Osteoblast (primary cell): ENCODE results near the gene XIRP2. TPM values are rescaled to one million over a fixed set of nuclear protein-coding genes. Genes with fewer than 3 reads are reported as not detected.

Source experiments
- DNase-seq: peaks from one replicate; pipeline ENCODE4 v3.0.0; 2011; ENCODE audit warnings: low spot score, mixed read lengths; ENCODE audit not compliant: insufficient read length; ENCODE audit errors: missing footprints
- H2AFZ ChIP-seq: 2 replicates; pipeline ENCODE4 v1.6.0; 2011; ENCODE audit warnings: mild to moderate bottlenecking, low read length
- H3K27ac ChIP-seq: 2 replicates; pipeline ENCODE4 v1.5.1; 2011; ENCODE audit warnings: mild to moderate bottlenecking, low read depth, low read length, moderate library complexity
- H3K27me3 ChIP-seq: 2 replicates; pipeline ENCODE4 v1.6.0; 2012; ENCODE audit warnings: mild to moderate bottlenecking, control low read depth, inconsistent platforms, low read length, moderate library complexity; ENCODE audit not compliant: insufficient read depth
- H3K36me3 ChIP-seq: 2 replicates; pipeline ENCODE4 v1.5.1; 2011; ENCODE audit warnings: mild to moderate bottlenecking, low read length, control low read depth, moderate library complexity; ENCODE audit not compliant: insufficient read depth
- H3K4me1 ChIP-seq: 2 replicates; pipeline ENCODE4 v1.5.1; 2011; ENCODE audit warnings: mild to moderate bottlenecking, low read length, control low read depth, moderate library complexity; ENCODE audit not compliant: insufficient read depth
- H3K4me2 ChIP-seq: 2 replicates; pipeline ENCODE4 v1.6.0; 2011; ENCODE audit warnings: mild to moderate bottlenecking, low read length; ENCODE audit not compliant: insufficient read depth
- H3K4me3 ChIP-seq: fragments of 200-600 bp; sonication (generic); 3 replicates; pipeline ENCODE4 v1.5.1; 2012; ENCODE audit warnings: mild to moderate bottlenecking, low read length, inconsistent platforms; ENCODE audit not compliant: insufficient read depth
- H3K79me2 ChIP-seq: 2 replicates; pipeline ENCODE4 v1.6.0; 2012; ENCODE audit warnings: mild to moderate bottlenecking, low read length, control low read depth, inconsistent platforms; ENCODE audit not compliant: insufficient read depth
- H3K9me3 ChIP-seq: 2 replicates; pipeline ENCODE4 v1.5.1; 2011; ENCODE audit warnings: low read depth, low read length, control low read depth
- H4K20me1 ChIP-seq: 2 replicates; pipeline ENCODE4 v1.6.0; 2012; ENCODE audit warnings: mild to moderate bottlenecking, low read length, control low read depth; ENCODE audit not compliant: insufficient read depth
- CTCF ChIP-seq: IDR thresholded peaks from 2 replicates; pipeline ENCODE4 v1.5.1; 2011; ENCODE audit warnings: mild to moderate bottlenecking, low read depth, low read length, moderate library complexity; ENCODE audit errors: extremely low read depth
- total RNA-seq: library from RNA; depleted of rRNA; stranded (reverse); fragments of >200 nt; gene quantifications from 2 replicates; pipeline ENCODE4 v1.2.3, GENCODE V29; 2012

Gene XIRP2
- total RNA-seq, 1 donor: not detected

DNA sequence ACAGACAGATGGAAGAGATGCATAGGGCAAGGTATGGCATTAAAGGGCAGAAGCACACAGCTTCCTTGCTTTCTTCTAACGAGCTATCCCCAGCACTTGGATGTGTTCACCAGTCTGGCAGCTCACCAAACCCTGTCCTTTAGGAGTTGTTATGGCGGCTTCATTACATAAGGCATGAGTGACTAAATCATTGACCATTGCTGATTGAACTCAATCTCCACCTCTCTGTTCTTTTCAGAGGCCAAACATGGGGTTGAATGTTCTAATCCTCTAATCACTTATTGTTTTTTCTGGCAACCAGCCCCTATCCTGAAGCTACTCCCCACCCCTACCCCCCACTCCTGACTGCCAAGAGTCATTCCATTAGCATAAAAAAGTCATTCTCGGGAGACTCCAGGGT, 301.8 kb downstream of the XIRP2 start:
- H3K9me3 ChIP-seq: no peaks in the 10 kb centered on the region
- no peak overlapping the region for H3K27ac ChIP-seq
- no peak overlapping the region for H2AFZ ChIP-seq
- H3K36me3 ChIP-seq: no peaks in the 10 kb centered on the region
- peak; percentile 32 for DNase-seq
- no peak overlapping the region for H3K4me3 ChIP-seq
- peaks cover 50% of the 10 kb centered on the region for H3K4me1 ChIP-seq
- peak overlapping the region; percentile 22 for H3K4me2 ChIP-seq
- H3K27me3 ChIP-seq: no peaks in the 10 kb centered on the region
- no peaks in the 10 kb centered on the region for H3K79me2 ChIP-seq
- TF ChIP-seq CTCF: no peak
- H4K20me1 ChIP-seq: no peaks in the 10 kb centered on the region

DNA sequence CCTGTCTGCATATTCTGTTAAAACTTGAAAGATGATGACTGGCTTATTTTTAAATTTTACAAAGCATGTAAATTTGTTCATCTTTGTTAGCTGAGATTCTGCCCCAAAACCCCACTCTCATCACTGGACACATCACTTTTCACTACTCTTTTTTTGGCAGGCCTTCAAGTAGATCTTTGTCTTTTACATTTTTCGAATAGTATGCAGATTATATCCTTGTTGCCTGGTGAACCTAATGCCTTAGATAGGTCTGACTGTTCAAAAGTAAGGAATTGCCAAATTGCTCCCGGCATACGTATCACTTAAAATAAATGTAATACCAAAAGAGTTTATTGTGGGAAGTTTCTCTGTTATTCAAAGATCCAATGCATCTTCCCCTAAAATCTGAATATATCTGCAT, 303.3 kb downstream of the XIRP2 start:
- DNase-seq: peak; percentile 15

GRCh38 chr2:167192833-167193232, 304.6 kb downstream of the XIRP2 start:
- no peaks in the 10 kb centered on the region for H3K79me2 ChIP-seq
- no peaks in the 10 kb centered on the region for H4K20me1 ChIP-seq
- H3K4me1 ChIP-seq: peaks cover 59% of the 10 kb centered on the region
- H3K9me3 ChIP-seq: no peaks in the 10 kb centered on the region
- peak overlapping the region; percentile 60 for H3K27ac ChIP-seq
- peak overlapping the region; percentile 70 for H3K4me2 ChIP-seq
- no peaks in the 10 kb centered on the region for H3K27me3 ChIP-seq
- no peak for TF ChIP-seq CTCF
- peak overlapping the region; percentile 31 for H3K4me3 ChIP-seq
- H3K36me3 ChIP-seq: no peaks in the 10 kb centered on the region
- peak; percentile 29 for DNase-seq
- peak overlapping the region; percentile 43 for H2AFZ ChIP-seq

More for the DNA sequence above, 303.3 kb downstream of the XIRP2 start:
- peaks cover 54% of the 10 kb centered on the region for H3K4me1 ChIP-seq
- no peak overlapping the region for H3K4me3 ChIP-seq
- no peak overlapping the region for H3K27ac ChIP-seq
- no peaks in the 10 kb centered on the region for H4K20me1 ChIP-seq
- no peaks in the 10 kb centered on the region for H3K27me3 ChIP-seq
- no peak for TF ChIP-seq CTCF
- no peak overlapping the region for H3K4me2 ChIP-seq
- H3K36me3 ChIP-seq: no peaks in the 10 kb centered on the region
- no peaks in the 10 kb centered on the region for H3K9me3 ChIP-seq
- H2AFZ ChIP-seq: no peak overlapping the region
- no peaks in the 10 kb centered on the region for H3K79me2 ChIP-seq

DNA sequence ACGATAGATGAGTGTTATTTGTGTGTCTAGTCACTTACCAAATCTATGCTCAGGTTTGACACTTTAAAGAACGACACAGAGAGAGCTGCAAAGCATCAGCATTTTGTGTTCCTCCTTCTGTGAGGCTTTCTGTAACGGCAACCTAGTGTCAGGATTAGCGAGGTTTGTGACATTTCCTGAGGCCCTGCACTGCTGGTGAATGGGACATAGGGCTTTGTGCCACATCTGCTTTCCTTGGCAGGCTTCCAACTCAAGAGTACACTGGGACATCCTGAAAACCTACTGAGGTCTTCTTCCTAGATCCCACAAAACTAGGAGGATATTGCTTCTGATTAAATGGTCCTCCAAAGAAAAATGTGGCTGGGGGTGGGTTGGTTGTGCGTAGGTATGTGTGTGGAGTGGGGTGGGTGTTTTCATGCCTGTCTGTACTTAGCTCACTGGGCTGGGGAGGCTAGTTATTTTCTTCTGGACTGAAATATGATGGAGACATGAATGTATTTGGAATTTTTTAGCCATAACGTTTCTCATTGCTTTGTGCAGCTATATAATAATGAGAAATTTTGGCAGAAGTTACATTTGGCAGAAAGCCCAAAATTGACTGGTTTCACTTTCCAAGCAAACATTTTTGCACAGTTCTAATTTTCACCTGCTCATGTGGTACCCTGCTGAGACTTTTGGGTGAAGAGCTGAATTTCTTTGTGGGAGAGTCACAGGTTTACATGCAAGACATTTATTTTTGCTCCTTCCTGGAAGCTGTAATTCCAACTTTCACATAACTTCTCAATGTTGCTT, 308.4 kb downstream of the XIRP2 start:
- Histone ChIP-seq H2AFZ (no peak overlapping the region), H3K79me2 (no peaks in the 10 kb centered on the region), H3K27ac (no peak overlapping the region), H3K4me2 (peak overlapping the region; percentile 21), H3K4me3 (no peak overlapping the region), H3K9me3 (no peaks in the 10 kb centered on the region), H3K27me3 (no peaks in the 10 kb centered on the region), H4K20me1 (no peaks in the 10 kb centered on the region), H3K4me1 (peaks cover 28% of the 10 kb centered on the region), H3K36me3 (no peaks in the 10 kb centered on the region)
- TF ChIP-seq CTCF: no peak
- no peak for DNase-seq
